Rectal smooth muscle tissue (tissue), 1 donor: ENCODE data around the gene EMC10.
"Not testable (repeated sequence)": the region's sequence is repeated elsewhere in the genome, so short reads cannot be mapped to it uniquely, and the experiment has no call there.

Experiments
- H3K27ac ChIP-seq: one replicate; pipeline ENCODE4 v1.7.0; 2013; ENCODE audit warnings: low read depth, low read length, inconsistent platforms
- H3K27me3 ChIP-seq: one replicate; pipeline ENCODE4 v1.7.0; 2013; ENCODE audit warnings: low read length; ENCODE audit not compliant: control insufficient read depth, insufficient read depth
- H3K36me3 ChIP-seq: one replicate; pipeline ENCODE4 v1.7.0; 2013; ENCODE audit warnings: low read length; ENCODE audit not compliant: control insufficient read depth, insufficient read depth
- H3K4me1 ChIP-seq: one replicate; pipeline ENCODE4 v1.7.0; 2013; ENCODE audit warnings: low read length; ENCODE audit not compliant: control insufficient read depth, insufficient read depth
- H3K4me3 ChIP-seq: one replicate; pipeline ENCODE4 v1.7.0; 2013; ENCODE audit warnings: low read length
- H3K9ac ChIP-seq: one replicate; pipeline ENCODE4 v1.7.0; 2013; ENCODE audit warnings: low read length

The EMC10 gene

DNA sequence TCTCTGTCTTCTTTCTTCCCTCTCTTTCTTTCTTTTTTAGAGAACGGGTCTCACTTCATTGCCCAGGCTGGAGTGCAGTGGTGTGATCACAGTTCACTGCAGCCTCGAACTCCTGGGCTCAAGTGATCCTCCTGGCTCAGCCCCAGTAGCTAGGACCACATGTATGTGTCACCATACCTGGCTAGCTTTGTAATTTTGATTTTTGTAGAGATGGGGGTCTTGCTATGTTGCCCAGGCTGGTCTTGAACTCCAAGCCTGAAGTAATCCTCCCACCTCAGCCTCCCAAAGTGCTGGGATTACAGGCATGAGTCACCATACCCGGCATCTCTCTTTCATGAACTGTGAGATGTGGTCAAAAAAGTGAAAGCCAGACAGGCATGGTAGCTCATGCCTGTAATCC is 3.0 kb upstream of the EMC10 start:
- not testable (repeated sequence) for H3K4me1 ChIP-seq, H3K4me3 ChIP-seq, H3K9ac ChIP-seq, H3K36me3 ChIP-seq, H3K27ac ChIP-seq, H3K27me3 ChIP-seq

DNA sequence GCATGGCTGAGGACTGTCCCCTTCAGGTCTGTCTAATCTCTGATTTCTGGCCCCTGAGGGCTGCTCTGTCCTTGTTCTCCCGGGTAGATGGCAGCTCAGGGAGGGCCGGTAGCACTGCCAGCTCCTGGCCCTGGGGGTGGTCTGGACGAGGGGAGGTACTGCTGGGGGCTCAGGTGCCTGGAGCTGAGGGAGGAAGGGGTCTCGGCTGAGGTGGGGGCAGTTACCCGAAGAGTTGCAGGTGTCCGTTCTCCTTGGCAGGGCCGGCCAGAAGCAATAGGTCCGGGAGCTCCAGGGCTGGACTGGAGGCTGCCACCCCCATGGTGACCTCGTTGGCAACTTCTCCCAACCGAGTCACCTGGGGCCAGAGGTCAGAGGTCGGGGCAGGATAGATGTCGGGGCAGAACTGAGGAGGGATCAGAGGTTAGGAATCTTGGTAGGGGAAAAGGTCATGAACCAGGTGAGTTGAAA is 1.2 kb upstream of the EMC10 start:
- Histone ChIP-seq H3K27me3 (no peaks in the 10 kb centered on the region), H3K4me1 (peaks cover 4% of the 10 kb centered on the region), H3K9ac (no peak overlapping the region), H3K36me3 (peaks cover 6% of the 10 kb centered on the region), H3K4me3 (no peak overlapping the region), H3K27ac (no peak overlapping the region)

DNA sequence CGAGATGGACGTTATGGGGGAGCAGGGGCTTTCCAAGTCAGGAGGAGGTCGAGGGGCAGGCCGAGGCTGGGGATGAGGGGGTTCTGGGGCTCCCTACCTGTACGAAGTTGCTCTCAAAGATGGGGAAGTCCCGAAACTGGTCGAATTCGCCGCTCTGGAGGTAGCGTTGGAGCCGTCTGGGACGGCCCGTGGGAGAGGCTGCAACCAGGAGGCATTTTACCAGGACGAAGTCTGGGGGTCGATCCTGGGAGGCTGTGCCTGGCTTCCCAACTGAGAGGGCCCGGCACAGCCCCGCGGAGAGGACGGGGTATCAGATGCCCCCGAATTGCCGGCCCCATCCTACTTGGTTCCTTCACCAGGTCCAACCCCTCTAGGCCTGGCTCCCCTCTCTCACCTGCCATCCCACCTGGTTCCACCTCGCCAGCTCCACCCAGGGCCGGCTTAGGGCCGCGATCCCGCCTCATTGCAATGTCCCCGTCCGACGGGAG is 527 bp upstream of the EMC10 start:
- peaks cover 7% of the 10 kb centered on the region for H3K36me3 ChIP-seq
- peaks cover 4% of the 10 kb centered on the region for H3K4me1 ChIP-seq
- H3K9ac ChIP-seq, result no peak overlapping the region
- no peaks in the 10 kb centered on the region for H3K27me3 ChIP-seq
- no peak overlapping the region for H3K27ac ChIP-seq
- H3K4me3 ChIP-seq, result peak overlapping the region; percentile 74

DNA sequence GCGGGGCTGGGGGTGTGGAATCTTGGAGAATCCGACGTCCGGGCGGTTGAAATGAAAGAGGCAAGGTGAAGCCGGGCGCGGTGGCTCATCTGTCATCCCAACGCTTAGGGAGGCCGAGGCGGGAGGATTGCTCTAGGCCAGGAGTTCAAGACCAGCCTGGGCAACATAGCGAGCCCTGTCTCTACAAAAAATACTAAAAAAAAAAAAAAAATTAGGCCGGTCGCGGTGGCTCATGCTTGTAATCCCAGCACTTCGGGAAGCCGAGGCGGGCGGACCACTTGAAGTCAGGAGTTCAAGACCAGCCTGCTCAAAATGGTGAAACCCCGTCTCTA is 566 bp downstream of the EMC10 start:
- Histone ChIP-seq H3K4me3 (peak overlapping the region; percentile 74), H3K27ac (peak overlapping the region; percentile 38), H3K4me1 (peaks cover 4% of the 10 kb centered on the region), H3K36me3 (peaks cover 7% of the 10 kb centered on the region), H3K27me3 (no peaks in the 10 kb centered on the region), H3K9ac (no peak overlapping the region)

DNA sequence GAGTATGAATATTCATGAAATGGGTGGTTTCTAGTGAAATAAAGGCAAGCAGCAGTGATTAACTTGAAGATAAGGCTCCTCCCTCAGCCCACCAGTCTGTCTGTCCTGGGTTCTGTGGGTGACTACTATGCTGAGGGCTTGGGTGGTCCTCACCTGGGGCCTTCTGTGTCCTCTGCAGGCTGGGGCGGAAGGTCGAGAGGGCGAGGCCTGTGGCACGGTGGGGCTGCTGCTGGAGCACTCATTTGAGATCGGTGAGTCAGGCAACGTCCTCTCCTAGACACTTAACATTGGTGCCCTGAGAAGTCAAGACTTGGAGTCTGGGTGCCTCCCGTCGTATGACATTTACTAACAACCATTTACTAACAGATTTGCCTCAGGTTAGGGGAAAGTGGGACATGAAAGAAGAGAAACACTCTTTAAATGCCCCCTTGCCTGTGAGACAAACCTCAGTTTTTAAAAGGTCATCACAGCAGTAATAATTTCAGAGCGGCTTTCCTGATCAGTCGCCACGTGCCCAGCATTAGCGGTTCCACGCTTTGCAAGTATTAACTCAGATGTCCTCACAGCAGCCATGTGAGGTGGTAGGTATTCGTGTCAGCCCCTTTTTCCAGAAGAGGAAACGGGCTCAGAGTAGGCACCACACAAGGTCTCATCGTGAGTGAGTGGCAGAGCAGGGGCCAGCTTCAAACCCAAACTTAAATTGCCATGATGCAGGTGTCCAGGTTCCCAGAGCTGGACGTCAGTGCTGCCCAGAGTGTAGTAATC is 1.6 kb downstream of the EMC10 start:
- no peaks in the 10 kb centered on the region for H3K27me3 ChIP-seq
- no peak overlapping the region for H3K9ac ChIP-seq
- peaks cover 13% of the 10 kb centered on the region for H3K36me3 ChIP-seq
- H3K27ac ChIP-seq, result no peak overlapping the region
- peak overlapping the region; percentile 74 for H3K4me3 ChIP-seq
- H3K4me1 ChIP-seq, result peaks cover 4% of the 10 kb centered on the region

DNA sequence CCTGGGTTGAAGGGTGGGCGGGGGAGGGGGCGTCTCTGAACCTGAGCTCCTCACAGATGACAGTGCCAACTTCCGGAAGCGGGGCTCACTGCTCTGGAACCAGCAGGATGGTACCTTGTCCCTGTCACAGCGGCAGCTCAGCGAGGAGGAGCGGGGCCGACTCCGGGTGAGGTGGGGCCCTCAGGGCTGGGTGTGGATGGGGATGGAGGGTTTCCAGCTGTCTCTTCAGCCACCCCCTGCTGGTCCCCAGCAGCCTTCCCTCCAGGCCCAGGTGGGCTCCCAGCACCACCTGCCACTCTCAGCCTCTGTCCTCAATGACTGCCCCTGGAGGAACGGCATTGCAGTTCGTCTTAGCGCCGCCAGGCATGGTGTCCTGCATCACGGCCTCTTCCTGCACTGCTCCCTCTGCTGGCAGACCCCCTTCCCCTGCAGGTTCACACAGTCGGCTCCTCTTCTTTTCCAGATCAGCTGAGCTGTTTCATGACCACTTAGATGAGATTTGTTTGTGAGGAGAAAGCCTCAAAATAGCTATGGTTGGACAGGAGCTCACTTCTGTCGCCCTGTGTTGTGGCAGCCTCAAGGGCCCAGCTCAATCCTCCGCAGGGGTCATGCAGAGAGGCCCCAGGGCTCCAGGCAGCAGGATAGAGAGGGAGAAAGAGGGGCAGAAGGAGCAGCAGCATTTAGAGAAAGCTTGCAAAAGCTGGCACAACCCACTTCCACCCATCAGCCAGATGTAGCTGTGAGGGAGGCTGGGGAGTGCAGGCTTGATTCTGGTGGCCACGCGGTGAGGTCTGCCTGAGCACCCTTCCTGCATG is 2.8 kb downstream of the EMC10 start:
- Histone ChIP-seq H3K4me1 (peaks cover 4% of the 10 kb centered on the region), H3K27me3 (no peaks in the 10 kb centered on the region), H3K9ac (no peak overlapping the region), H3K27ac (no peak overlapping the region), H3K4me3 (no peak overlapping the region), H3K36me3 (peaks cover 13% of the 10 kb centered on the region)

DNA sequence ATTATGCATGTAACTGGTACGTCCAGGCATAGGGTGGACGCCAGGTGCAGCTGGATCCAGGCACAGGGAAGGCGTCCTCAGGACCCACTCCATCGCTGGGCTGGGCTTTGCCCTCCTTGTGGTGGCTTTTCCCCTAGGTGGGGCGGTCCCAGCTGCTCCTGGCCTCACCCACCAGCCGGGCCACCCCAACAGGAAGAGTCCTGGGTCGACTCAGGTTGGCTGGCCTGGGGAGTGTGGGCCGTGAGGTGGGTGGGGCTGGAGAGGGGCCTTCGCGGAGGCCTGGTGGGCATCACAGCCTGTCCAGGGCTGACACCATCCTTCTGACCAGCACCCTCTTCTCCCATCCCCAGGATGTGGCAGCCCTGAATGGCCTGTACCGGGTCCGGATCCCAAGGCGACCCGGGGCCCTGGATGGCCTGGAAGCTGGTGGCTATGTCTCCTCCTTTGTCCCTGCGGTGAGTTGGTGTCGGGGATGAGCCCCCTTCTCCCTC is 3.5 kb downstream of the EMC10 start:
- Histone ChIP-seq H3K9ac (no peak overlapping the region), H3K4me3 (no peak overlapping the region), H3K27ac (no peak overlapping the region), H3K4me1 (peaks cover 4% of the 10 kb centered on the region), H3K27me3 (no peaks in the 10 kb centered on the region), H3K36me3 (peaks cover 13% of the 10 kb centered on the region)

DNA sequence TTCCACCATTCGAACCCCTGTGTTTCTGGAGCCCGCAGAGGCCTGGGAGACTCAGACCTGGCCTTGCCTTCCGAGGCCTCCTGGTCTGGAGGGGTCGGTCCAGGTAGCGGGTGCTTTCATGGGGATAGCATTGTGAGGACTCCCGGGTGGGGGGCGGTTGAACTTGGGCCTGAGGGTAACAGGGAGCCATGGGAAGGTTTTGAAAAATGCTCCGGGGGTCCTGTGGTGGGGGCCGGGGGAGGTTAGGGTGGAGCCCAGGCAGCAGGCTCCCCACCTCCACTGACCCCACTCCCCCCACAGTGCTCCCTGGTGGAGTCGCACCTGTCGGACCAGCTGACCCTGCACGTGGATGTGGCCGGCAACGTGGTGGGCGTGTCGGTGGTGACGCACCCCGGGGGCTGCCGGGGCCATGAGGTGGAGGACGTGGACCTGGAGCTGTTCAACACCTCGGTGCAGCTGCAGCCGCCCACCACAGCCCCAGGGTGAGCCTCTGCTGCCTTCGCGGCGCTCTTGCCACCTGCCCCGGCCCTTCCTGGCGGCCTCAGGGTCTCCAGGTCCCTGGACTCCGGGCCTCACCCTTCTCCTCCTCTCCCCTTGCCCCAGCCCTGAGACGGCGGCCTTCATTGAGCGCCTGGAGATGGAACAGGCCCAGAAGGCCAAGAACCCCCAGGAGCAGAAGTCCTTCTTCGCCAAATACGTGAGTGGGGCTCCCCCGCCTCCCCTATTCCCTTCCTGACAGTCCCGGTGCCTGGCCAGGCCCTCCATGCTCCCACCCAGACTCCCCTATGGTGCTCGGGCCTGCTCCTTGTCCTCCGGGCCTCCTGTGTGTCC is 4.2 kb downstream of the EMC10 start:
- Histone ChIP-seq H3K27ac (no peak overlapping the region), H3K4me1 (peaks cover 4% of the 10 kb centered on the region), H3K27me3 (no peaks in the 10 kb centered on the region), H3K9ac (no peak overlapping the region), H3K36me3 (peaks cover 16% of the 10 kb centered on the region), H3K4me3 (no peak overlapping the region)

DNA sequence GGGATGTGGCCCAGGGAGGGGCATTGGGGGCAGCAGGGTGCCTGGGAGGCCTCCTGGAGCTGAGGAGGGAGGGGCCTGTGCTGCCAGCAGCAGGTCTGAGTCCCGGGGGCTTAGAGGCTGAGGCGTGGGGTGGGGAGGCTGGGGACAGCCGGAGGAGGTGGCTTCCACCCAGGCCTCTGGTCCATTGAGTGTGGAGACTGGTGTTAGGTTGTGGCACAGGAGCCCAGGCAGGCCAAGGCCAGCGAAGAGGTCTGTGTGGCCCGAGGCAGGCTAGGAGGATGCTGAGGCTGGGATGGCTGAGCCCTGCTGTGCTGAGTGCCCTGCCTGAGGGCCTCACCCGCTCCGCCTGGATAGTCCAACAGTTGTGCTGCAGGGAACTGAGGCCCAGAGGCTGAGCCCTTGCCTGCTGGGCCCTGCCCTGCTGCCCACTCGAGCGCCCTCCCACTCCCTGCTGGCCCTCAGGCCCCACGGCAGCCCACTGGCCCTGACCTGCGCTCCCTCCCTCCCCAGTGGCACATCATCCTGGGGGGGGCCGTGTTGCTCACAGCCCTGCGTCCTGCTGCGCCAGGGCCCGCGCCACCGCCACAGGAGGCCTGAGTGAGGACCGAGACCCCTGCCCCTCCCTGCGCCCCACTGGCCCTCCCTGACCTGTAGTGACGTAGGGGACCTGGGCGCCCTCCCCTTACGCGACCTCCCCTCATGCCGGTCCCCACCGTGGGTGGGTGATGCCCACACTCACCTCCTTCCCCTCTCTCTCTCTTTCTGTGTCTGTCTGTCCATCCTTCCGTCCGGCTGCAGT is 5.2 kb downstream of the EMC10 start:
- Histone ChIP-seq H3K36me3 (peaks cover 16% of the 10 kb centered on the region), H3K27ac (no peak overlapping the region), H3K9ac (no peak overlapping the region), H3K4me3 (no peak overlapping the region), H3K27me3 (no peaks in the 10 kb centered on the region), H3K4me1 (peaks cover 4% of the 10 kb centered on the region)

DNA sequence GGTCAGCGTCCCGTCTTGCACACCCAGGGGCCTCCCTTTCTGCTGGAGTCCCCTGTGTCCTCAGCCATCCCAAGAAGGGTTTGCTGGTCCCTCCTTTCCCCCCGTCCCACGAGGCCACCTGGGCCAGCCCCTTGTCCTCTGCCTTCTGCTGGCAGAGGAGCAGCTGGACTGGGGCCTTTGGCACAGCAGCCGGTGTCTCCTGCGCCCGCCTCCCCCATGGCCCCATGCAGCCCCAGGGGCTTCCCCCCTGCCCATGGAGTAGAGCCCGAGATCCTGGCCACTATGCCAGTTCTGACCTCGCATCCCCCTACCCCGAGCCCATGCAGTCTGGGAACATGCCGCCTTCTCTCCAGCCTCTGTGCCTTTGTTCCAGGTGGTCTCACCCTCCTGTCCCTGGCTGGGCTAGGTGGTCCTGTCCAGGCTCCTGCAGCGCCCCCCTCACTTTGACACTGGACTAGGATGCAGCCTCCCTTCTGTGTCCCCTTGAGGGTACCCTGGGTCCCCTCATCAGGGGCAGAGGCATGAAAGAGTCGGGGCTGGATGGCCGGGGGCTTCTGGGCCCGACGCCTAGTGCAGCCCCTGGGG is 6.1 kb downstream of the EMC10 start:
- peaks cover 2% of the 10 kb centered on the region for H3K4me1 ChIP-seq
- no peak overlapping the region for H3K4me3 ChIP-seq
- H3K9ac ChIP-seq, result no peak overlapping the region
- H3K27ac ChIP-seq, result no peak overlapping the region
- H3K27me3 ChIP-seq, result peaks cover under 1% of the 10 kb centered on the region
- H3K36me3 ChIP-seq, result peaks cover 16% of the 10 kb centered on the region

DNA sequence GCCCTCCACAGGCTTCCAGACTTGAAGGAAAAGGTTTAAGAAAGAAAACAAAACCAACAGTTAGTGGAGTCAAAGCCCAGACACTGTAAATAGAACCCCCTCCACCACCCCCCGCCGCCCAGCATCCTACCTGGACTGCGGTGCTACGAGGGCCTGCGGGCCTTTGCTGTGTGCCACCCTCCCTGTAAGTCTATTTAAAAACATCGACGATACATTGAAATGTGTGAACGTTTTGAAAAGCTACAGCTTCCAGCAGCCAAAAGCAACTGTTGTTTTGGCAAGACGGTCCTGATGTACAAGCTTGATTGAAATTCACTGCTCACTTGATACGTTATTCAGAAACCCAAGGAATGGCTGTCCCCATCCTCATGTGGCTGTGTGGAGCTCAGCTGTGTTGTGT is 6.6 kb downstream of the EMC10 start:
- Histone ChIP-seq H3K9ac (no peak overlapping the region), H3K36me3 (peaks cover 16% of the 10 kb centered on the region), H3K27me3 (peaks cover 5% of the 10 kb centered on the region), H3K27ac (no peak overlapping the region), H3K4me1 (no peaks in the 10 kb centered on the region), H3K4me3 (no peak overlapping the region)
